ENCODE data around the gene FOXRED2. TPM values are rescaled to one million over a fixed set of nuclear protein-coding genes. Genes with fewer than 3 reads are reported as not detected.

The FOXRED2 gene
- 17.1 and 25.7 TPM in 2 replicates for total RNA-seq
- 22.3 and 24.4 TPM in 2 replicates for polyA plus RNA-seq

DNA sequence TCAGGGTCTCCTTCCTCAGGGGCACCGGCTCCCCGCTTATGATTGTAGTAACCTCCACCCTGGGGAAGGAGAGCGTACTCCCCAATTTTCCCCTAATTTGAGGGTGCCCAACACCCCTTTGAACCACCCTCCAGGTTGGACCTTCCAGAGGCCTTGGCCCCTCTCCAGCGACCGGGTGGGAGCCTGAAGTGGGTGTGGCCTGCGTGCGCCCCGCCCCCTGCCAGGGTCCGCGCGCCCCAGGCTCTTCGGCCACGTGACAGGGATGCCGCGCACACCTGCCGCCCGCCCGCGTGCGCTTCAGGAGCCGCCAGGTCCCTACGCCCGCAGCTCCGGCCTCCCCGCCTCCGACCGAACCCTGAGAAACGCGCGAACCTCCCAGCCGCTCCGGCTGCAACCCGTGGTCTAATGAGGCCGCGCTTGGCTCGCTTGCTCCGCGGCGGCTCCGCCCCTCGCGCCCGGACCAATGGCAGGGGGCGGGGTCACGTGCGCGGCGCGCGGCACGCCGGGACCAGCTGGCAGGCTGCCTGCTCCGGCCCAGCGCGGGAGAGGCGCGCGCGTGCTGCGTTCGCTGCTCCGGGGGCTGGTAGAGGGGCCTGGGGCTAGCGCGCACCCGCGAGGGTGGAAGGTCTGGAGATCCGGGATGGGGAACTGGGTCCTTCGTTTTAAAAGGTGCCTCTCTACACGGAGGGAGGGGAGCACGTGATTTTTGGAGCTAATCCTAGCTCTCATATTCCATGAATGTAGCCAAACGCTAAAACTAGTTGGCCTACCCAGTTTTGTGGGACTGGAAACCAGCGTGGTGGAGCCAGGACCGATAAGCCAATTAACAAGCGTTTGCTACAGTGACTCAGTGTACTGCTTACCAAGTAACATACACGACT lies at the start of gene FOXRED2:
FOXRED2 (minus strand) TSS at position 404 of the 881 bp plus-strand sequence. CDS start 618 bp downstream, outside the sequence.
- TF ChIP-seq CTCF (IDR thresholded peaks at IDR 0.05; ENCODE audit: low read depth, low read length): no peak
- Histone ChIP-seq H3K36me3 (peaks cover 8% of the 10 kb centered on the region), H3K27me3 (no peaks in the 10 kb centered on the region), H3K9me3 (ENCODE audit: low read depth) (no peaks in the 10 kb centered on the region), H3K4me1 (ENCODE audit: low read depth) (no peaks in the 10 kb centered on the region), H3K4me3 (peak within 1 kb of the TSS; percentile 41), H3K27ac (peak within 1 kb of the TSS; percentile 34)
- DNase-seq (ENCODE audit: low read depth in 1 of 2, low spot score in 1 of 2): peak; percentile 90 to 94

GRCh38 chr22:36554098-36554497 lies 47.3 kb upstream of the FOXRED2 start:
- no peak overlapping the region for H3K27ac ChIP-seq
- no peaks in the 10 kb centered on the region for H3K9me3 ChIP-seq (ENCODE audit: low read depth)
- no peak overlapping the region for H3K4me3 ChIP-seq
- no peak for TF ChIP-seq CTCF (IDR thresholded peaks at IDR 0.05; ENCODE audit: low read depth, low read length)
- peaks cover 5% of the 10 kb centered on the region for H3K27me3 ChIP-seq
- no peak for DNase-seq (ENCODE audit: low read depth in 1 of 2, low spot score in 1 of 2)
- no peaks in the 10 kb centered on the region for H3K36me3 ChIP-seq
- H3K4me1 ChIP-seq (ENCODE audit: low read depth): no peaks in the 10 kb centered on the region

- no peak overlapping the region for H3K27ac ChIP-seq
- no peak for DNase-seq (ENCODE audit: low read depth in 1 of 2, low spot score in 1 of 2)
- TF ChIP-seq CTCF (IDR thresholded peaks at IDR 0.05; ENCODE audit: low read depth, low read length): no peak
Observed at GRCh38 chr22:36552289-36552688, 45.4 kb upstream of the FOXRED2 start.

GRCh38 chr22:36550701-36551495 lies 44.1 kb upstream of the FOXRED2 start:
- TF ChIP-seq CTCF (IDR thresholded peaks at IDR 0.05; ENCODE audit: low read depth, low read length): no peak
- H3K27ac ChIP-seq: no peak overlapping the region

More at GRCh38 chr22:36552289-36552688, 45.4 kb upstream of the FOXRED2 start:
- peaks cover 5% of the 10 kb centered on the region for H3K27me3 ChIP-seq
- no peaks in the 10 kb centered on the region for H3K36me3 ChIP-seq
- H3K9me3 ChIP-seq (ENCODE audit: low read depth): no peaks in the 10 kb centered on the region
- no peak overlapping the region for H3K4me3 ChIP-seq
- H3K4me1 ChIP-seq (ENCODE audit: low read depth): no peaks in the 10 kb centered on the region

GRCh38 chr22:36549033-36549432 lies 42.2 kb upstream of the FOXRED2 start:
- Histone ChIP-seq H3K4me3 (no peak overlapping the region), H3K36me3 (no peaks in the 10 kb centered on the region), H3K27ac (no peak overlapping the region), H3K9me3 (ENCODE audit: low read depth) (no peaks in the 10 kb centered on the region), H3K4me1 (ENCODE audit: low read depth) (no peaks in the 10 kb centered on the region), H3K27me3 (peaks cover 5% of the 10 kb centered on the region)
- DNase-seq (ENCODE audit: low read depth in 1 of 2, low spot score in 1 of 2): peak in 1 of 2 donors; percentile 19
- no peak for TF ChIP-seq CTCF (IDR thresholded peaks at IDR 0.05; ENCODE audit: low read depth, low read length)

More at GRCh38 chr22:36550701-36551495, 44.1 kb upstream of the FOXRED2 start:
- H3K9me3 ChIP-seq (ENCODE audit: low read depth): no peaks in the 10 kb centered on the region
- peaks cover 5% of the 10 kb centered on the region for H3K27me3 ChIP-seq
- no peak overlapping the region for H3K4me3 ChIP-seq
- no peak for DNase-seq (ENCODE audit: low read depth in 1 of 2, low spot score in 1 of 2)
- H3K36me3 ChIP-seq: no peaks in the 10 kb centered on the region
- H3K4me1 ChIP-seq (ENCODE audit: low read depth): no peaks in the 10 kb centered on the region

Measured in cardiac muscle cell (in vitro differentiated cells and primary cell).